ENCODE data around the gene PI4K2A.

DNA sequence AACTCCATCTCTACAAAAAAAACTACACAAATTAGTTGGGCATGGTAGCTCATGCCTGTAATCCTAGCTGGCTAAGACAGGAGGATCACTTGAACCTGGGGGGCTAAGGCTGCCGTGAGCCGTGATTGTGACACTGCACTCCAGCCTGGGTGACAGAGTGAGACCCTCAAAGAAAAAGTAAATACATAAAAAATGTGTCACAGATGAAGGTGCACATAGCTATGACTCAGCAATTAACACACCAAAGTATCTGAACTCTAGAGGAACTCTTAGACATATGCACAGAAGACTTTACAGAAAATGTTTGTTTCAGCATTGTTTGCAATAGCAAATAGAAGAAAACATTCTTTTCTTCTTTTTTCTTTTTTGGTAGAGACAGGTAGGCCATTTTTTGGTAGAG is 42.7 kb upstream of the PI4K2A start:
- TF ChIP-seq, protein P1, sequence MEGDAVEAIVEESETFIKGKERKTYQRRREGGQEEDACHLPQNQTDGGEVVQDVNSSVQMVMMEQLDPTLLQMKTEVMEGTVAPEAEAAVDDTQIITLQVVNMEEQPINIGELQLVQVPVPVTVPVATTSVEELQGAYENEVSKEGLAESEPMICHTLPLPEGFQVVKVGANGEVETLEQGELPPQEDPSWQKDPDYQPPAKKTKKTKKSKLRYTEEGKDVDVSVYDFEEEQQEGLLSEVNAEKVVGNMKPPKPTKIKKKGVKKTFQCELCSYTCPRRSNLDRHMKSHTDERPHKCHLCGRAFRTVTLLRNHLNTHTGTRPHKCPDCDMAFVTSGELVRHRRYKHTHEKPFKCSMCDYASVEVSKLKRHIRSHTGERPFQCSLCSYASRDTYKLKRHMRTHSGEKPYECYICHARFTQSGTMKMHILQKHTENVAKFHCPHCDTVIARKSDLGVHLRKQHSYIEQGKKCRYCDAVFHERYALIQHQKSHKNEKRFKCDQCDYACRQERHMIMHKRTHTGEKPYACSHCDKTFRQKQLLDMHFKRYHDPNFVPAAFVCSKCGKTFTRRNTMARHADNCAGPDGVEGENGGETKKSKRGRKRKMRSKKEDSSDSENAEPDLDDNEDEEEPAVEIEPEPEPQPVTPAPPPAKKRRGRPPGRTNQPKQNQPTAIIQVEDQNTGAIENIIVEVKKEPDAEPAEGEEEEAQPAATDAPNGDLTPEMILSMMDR (IDR thresholded peaks at IDR 0.05; ENCODE audit: extremely low read depth in 1 of 2, insufficient read depth in 1 of 2, low read depth in 1 of 2, low read length in 2 of 2), result no peak
- TF ChIP-seq GATA2 (IDR thresholded peaks at IDR 0.05; ENCODE audit: insufficient read depth, insufficient read length, low read depth, low read length) (no peak), POLR2AphosphoS5 (IDR thresholded peaks at IDR 0.05; ENCODE audit: insufficient read depth, low read depth, low read length) (no peak), MAX (IDR thresholded peaks at IDR 0.05; ENCODE audit: insufficient read depth, insufficient read length) (no peak), POLR2A (IDR thresholded peaks at IDR 0.05; ENCODE audit: low read depth, low read length) (no peak), MYC (IDR thresholded peaks at IDR 0.05; ENCODE audit: low read depth, low read length) (no peak), EZH2 (IDR thresholded peaks at IDR 0.05; ENCODE audit: borderline replicate concordance, low read depth, low read length, severe bottlenecking) (no peak)

All from endothelial cell of umbilical vein (primary cell).